ENCODE measurements around the gene JUNB. TPM values are rescaled to one million over a fixed set of nuclear protein-coding genes. Genes with fewer than 3 reads are reported as not detected.

The JUNB gene
- total and polyA plus RNA-seq, 10 of the 15 experiments (the other 5 are each of a cell fraction or from before 2014, with no cell fraction given), result 0.55 to 144 (median 68.3) TPM

- TF ChIP-seq HDGF (IDR thresholded peaks at IDR 0.05) (peak; percentile 86; the same call in 1 of the 2 replicates), ETV6 (conservative IDR thresholded peaks at IDR 0.05 in 1 of 2, IDR thresholded peaks at IDR 0.05 in 1 of 2; ENCODE audit: borderline replicate concordance in 1 of 2, low read depth in 1 of 2) (0 out of 4 replicates have a peak, but pooled peaks of 1 of the 2 experiments have one; percentile 6), SPI1 (IDR thresholded peaks at IDR 0.05; ENCODE audit: borderline replicate concordance, insufficient read depth, low read depth, low read length) (peak; percentile 85; the same call in 1 of the 2 replicates), NBN (IDR thresholded peaks at IDR 0.05) (peak; percentile 85), BMI1 (IDR thresholded peaks at IDR 0.05; ENCODE audit: borderline replicate concordance) (0 out of 2 replicates have a peak, but pooled peaks have one; percentile 35), POLR2AphosphoS5 (IDR thresholded peaks at IDR 0.05; ENCODE audit: low read length) (0 out of 2 replicates have a peak, but pooled peaks have one; percentile 1), MEF2B (IDR thresholded peaks at IDR 0.05; ENCODE audit: partially characterized antibody, poor library complexity, severe bottlenecking) (no peak), EED (IDR thresholded peaks at IDR 0.05; ENCODE audit: low read depth) (peak; percentile 50), CHD4 (IDR thresholded peaks at IDR 0.05) (no peak), RUNX3 (IDR thresholded peaks at IDR 0.05; ENCODE audit: low read length) (no peak), MLLT1 (IDR thresholded peaks at IDR 0.05) (peak; percentile 70), IKZF2 (IDR thresholded peaks at IDR 0.05) (peak in 1 of 2 experiments; percentile 8; a peak in 2 of 4 replicates)
- Histone ChIP-seq H3K9ac (ENCODE audit: control insufficient read depth, insufficient read depth, low read length) (peak overlapping the region; percentile 77), H3K27ac (ENCODE audit: control insufficient read depth, insufficient read depth) (peak overlapping the region; percentile 97), H4K20me1 (ENCODE audit: control insufficient read depth, insufficient read depth) (no peaks in the 10 kb centered on the region), H3K36me3 (ENCODE audit: control insufficient read depth in 2 of 2, insufficient read depth in 2 of 2, low read length in 1 of 2) (no peaks in the 10 kb centered on the region), H3K4me3 (no peak overlapping the region), H3K4me2 (ENCODE audit: control insufficient read depth, insufficient read depth) (peak overlapping the region; percentile 61), H2AFZ (ENCODE audit: control insufficient read depth, low read depth, low read length) (peak overlapping the region; percentile 49), H3K79me2 (ENCODE audit: control insufficient read depth, insufficient read depth, low read length) (peaks cover 16% of the 10 kb centered on the region), H3K27me3 (replicated peaks in 1 of 2; ENCODE audit: control insufficient read depth in 2 of 2, insufficient read depth in 2 of 2, low read length in 1 of 2) (no peaks in the 10 kb centered on the region), H3K9me3 (replicated peaks; ENCODE audit: control insufficient read depth, insufficient read depth, low read length) (no peaks in the 10 kb centered on the region), H3K4me1 (ENCODE audit: control insufficient read depth, insufficient read depth, low read length) (peaks cover 69% of the 10 kb centered on the region)
- WGBS (ENCODE audit: insufficient coverage, insufficient replicate concordance, low lambda C conversion rate, missing lambda C conversion rate), result 25% methylated on average over 4 of the region's 4 CpGs
- ATAC-seq (no peak), FAIRE-seq (no peak), DNase-seq (ENCODE audit: low read depth, low spot score) (no peak)
- RAD21 ChIA-PET (ENCODE audit: unreplicated experiment), result interaction anchor here (0.5 to 4.5 kb wide), 3 partner anchors 8 to 367 kb away, joined by 3 to 49 read pairs (median 5); no protein-coding TSS in a partner anchor
- CTCF ChIA-PET, result interaction anchor here (4.1 to 4.2 kb wide), 2 partner anchors 8 to 11 kb away, joined by 22 to 44 read pairs; no protein-coding TSS in a partner anchor
- BruUV-seq (replicated peaks), result no TSS peak
- in situ Hi-C loops (cut with MboI), result no loop called here
- intact Hi-C loops (cut with micrococcal nuclease; ENCODE audit: unreplicated experiment), result loop anchor here (5.0 to 10.0 kb wide), 2 partner anchors 152 to 1691 kb away; partner anchors contain the start of gene CALR
- POLR2A ChIA-PET, result interaction anchor here (2.4 kb wide), 1 partner anchor 11 kb away, joined by 11 read pairs; no protein-coding TSS in a partner anchor
- SMC1A ChIA-PET (ENCODE audit: uncharacterized antibody, unreplicated experiment), result interaction anchor here (1.2 to 4.1 kb wide), 2 partner anchors 8 to 10 kb away, joined by 6 to 28 read pairs; no protein-coding TSS in a partner anchor
Measured at GRCh38 chr19:12785431-12786031, 5.8 kb upstream of the JUNB start.

Measured in GM12878 (cell line).